ENCODE data around the gene PCGF2.
"Not testable (repeated sequence)": the region's sequence is repeated elsewhere in the genome, so short reads cannot be mapped to it uniquely, and the experiment has no call there.

The PCGF2 gene

GRCh38 chr17:38796451-38797157 is 48.5 kb upstream of the PCGF2 start:
- H3K4me2 ChIP-seq (ENCODE audit: low read depth, low read length, poor library complexity, severe bottlenecking) = no peak overlapping the region

DNA sequence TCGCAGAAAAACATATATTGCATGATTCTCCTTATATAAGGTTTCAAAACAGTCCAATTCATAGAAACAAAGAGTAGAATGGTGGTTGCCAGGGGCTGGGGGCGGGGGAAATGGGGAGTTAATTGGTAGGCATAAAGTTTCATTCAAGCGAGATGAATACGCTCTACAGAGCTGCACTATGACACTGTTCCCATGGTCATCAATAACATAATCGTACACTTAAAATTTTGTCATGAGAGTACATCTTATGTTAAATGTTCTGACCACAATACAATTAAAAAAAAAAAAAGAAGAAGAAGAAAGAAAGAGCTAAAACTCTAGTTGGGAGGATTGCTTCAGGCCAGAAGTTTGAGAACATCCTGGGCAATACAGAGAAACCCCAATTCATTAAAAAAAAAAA is 46.1 kb upstream of the PCGF2 start:
- Histone ChIP-seq H4K20me1 (ENCODE audit: low read depth, low read length) (no peaks in the 10 kb centered on the region), H3K79me2 (ENCODE audit: insufficient read depth, low read length) (peaks cover 48% of the 10 kb centered on the region)
- TF ChIP-seq, protein P1, sequence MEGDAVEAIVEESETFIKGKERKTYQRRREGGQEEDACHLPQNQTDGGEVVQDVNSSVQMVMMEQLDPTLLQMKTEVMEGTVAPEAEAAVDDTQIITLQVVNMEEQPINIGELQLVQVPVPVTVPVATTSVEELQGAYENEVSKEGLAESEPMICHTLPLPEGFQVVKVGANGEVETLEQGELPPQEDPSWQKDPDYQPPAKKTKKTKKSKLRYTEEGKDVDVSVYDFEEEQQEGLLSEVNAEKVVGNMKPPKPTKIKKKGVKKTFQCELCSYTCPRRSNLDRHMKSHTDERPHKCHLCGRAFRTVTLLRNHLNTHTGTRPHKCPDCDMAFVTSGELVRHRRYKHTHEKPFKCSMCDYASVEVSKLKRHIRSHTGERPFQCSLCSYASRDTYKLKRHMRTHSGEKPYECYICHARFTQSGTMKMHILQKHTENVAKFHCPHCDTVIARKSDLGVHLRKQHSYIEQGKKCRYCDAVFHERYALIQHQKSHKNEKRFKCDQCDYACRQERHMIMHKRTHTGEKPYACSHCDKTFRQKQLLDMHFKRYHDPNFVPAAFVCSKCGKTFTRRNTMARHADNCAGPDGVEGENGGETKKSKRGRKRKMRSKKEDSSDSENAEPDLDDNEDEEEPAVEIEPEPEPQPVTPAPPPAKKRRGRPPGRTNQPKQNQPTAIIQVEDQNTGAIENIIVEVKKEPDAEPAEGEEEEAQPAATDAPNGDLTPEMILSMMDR (IDR thresholded peaks at IDR 0.05; ENCODE audit: insufficient read depth, low read length, poor library complexity, severe bottlenecking) = no peak
- TF ChIP-seq EZH2phosphoT487 (conservative IDR thresholded peaks at IDR 0.05; ENCODE audit: low read length) = no peak

More at GRCh38 chr17:38796451-38797157, 48.5 kb upstream of the PCGF2 start:
- no peaks in the 10 kb centered on the region for H3K27me3 ChIP-seq (ENCODE audit: low read length)
- peaks cover 17% of the 10 kb centered on the region for H3F3A ChIP-seq (ENCODE audit: insufficient read depth)
- H3K79me2 ChIP-seq (ENCODE audit: insufficient read depth, low read length) = peaks cover 48% of the 10 kb centered on the region
- no peak overlapping the region for H3K27ac ChIP-seq (ENCODE audit: low read depth, low read length)
- H3K9ac ChIP-seq (ENCODE audit: low read length) = no peak overlapping the region
- no peaks in the 10 kb centered on the region for H4K20me1 ChIP-seq (ENCODE audit: low read depth, low read length)
- H2AFZ ChIP-seq (ENCODE audit: low read depth, low read length, severe bottlenecking) = no peak overlapping the region
- H3K9me3 ChIP-seq (ENCODE audit: insufficient read depth, low read length) = no peaks in the 10 kb centered on the region
- TF ChIP-seq, protein P1 (IDR thresholded peaks at IDR 0.05; ENCODE audit: insufficient read depth, low read length, poor library complexity, severe bottlenecking) = no peak
- TF ChIP-seq EZH2phosphoT487 (conservative IDR thresholded peaks at IDR 0.05; ENCODE audit: low read length) = no peak
- H3K36me3 ChIP-seq (ENCODE audit: low read length) = peaks cover 6% of the 10 kb centered on the region; the same call in 1 of the 2 replicates
- H3K9me2 ChIP-seq (replicated peaks; ENCODE audit: insufficient read depth, low read length) = no peaks in the 10 kb centered on the region
- no peak overlapping the region for H3K4me3 ChIP-seq (ENCODE audit: insufficient read depth, low read length, poor library complexity, severe bottlenecking)

DNA sequence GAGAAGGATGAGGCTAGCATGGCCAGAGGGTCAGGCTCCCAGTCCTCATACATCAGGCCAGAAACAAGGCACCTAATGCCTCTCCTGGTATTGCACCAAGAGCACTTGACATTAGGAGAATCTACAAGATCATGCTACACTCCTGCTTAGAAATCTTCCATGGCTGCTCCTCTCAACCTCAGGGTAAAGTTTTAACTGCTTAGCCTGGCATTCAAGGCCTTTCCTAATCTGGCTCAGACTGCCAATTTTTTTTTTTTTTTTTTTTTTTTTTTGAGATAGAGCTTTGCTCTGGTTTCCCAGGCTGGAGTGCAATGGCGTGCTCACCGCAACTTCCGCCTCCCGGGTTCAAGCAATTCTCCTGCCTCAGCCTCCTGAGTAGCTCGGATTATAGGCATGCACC is 43.0 kb upstream of the PCGF2 start:
- TF ChIP-seq EZH2phosphoT487 (conservative IDR thresholded peaks at IDR 0.05; ENCODE audit: low read length) = no peak
- TF ChIP-seq, protein P1 (IDR thresholded peaks at IDR 0.05; ENCODE audit: insufficient read depth, low read length, poor library complexity, severe bottlenecking) = no peak
- Histone ChIP-seq H3F3A (ENCODE audit: insufficient read depth) (no peaks in the 10 kb centered on the region), H4K20me1 (ENCODE audit: low read depth, low read length) (no peaks in the 10 kb centered on the region), H2AFZ (ENCODE audit: low read depth, low read length, severe bottlenecking) (no peak overlapping the region), H3K9me2 (replicated peaks; ENCODE audit: insufficient read depth, low read length) (no peaks in the 10 kb centered on the region), H3K9ac (ENCODE audit: low read length) (no peak overlapping the region), H3K27me3 (ENCODE audit: low read length) (no peaks in the 10 kb centered on the region), H3K36me3 (ENCODE audit: low read length) (no peaks in the 10 kb centered on the region), H3K27ac (ENCODE audit: low read depth, low read length) (no peak overlapping the region), H3K4me2 (ENCODE audit: low read depth, low read length, poor library complexity, severe bottlenecking) (no peak overlapping the region), H3K79me2 (ENCODE audit: insufficient read depth, low read length) (peaks cover 20% of the 10 kb centered on the region; the same call in 1 of the 2 replicates), H3K9me3 (ENCODE audit: insufficient read depth, low read length) (no peaks in the 10 kb centered on the region), H3K4me3 (ENCODE audit: insufficient read depth, low read length, poor library complexity, severe bottlenecking) (no peak overlapping the region)

More for the DNA sequence above, 46.1 kb upstream of the PCGF2 start:
- Histone ChIP-seq H3K27me3 (ENCODE audit: low read length) (no peaks in the 10 kb centered on the region), H3K4me3 (ENCODE audit: insufficient read depth, low read length, poor library complexity, severe bottlenecking) (no peak overlapping the region), H3K27ac (ENCODE audit: low read depth, low read length) (no peak overlapping the region), H3K36me3 (ENCODE audit: low read length) (no peaks in the 10 kb centered on the region), H3K9me2 (replicated peaks; ENCODE audit: insufficient read depth, low read length) (no peaks in the 10 kb centered on the region), H2AFZ (ENCODE audit: low read depth, low read length, severe bottlenecking) (no peak overlapping the region), H3K9ac (ENCODE audit: low read length) (no peak overlapping the region), H3K9me3 (ENCODE audit: insufficient read depth, low read length) (no peaks in the 10 kb centered on the region), H3F3A (ENCODE audit: insufficient read depth) (peaks cover 5% of the 10 kb centered on the region), H3K4me2 (ENCODE audit: low read depth, low read length, poor library complexity, severe bottlenecking) (no peak overlapping the region)

DNA sequence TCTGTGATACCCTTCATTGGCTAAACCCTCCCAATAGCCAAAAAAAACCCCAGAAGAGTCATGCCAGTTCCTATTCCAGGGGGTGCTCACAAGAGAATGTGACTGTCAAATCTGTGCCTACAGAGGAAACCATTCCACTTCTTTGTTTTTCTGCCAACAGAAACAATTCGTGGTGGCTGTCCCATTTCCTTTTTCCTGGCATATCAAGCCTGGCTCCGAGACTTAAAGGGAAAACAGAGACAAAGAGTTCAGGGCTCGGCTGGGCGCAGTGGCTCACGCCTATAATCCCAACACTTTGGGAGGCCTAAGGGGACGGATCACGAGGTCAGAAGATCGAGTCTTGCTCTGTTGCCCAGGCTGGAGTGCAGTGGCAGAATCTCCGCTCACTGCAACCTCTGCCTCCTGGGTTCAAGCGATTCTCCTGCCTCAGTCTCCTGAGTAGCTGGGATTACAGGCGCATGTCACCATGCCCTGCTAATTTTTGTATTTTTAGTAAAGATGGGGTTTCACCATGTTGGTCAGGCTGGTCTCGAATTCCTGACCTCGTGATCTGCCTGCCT is 42.1 kb upstream of the PCGF2 start:
- not testable (repeated sequence) for H3K27me3 ChIP-seq (ENCODE audit: low read length); H2AFZ ChIP-seq (ENCODE audit: low read depth, low read length, severe bottlenecking); H3K27ac ChIP-seq (ENCODE audit: low read depth, low read length); H3K4me2 ChIP-seq (ENCODE audit: low read depth, low read length, poor library complexity, severe bottlenecking); H3K36me3 ChIP-seq (ENCODE audit: low read length); H4K20me1 ChIP-seq (ENCODE audit: low read depth, low read length); H3K4me3 ChIP-seq (ENCODE audit: insufficient read depth, low read length, poor library complexity, severe bottlenecking); H3K9me2 ChIP-seq (replicated peaks; ENCODE audit: insufficient read depth, low read length); H3F3A ChIP-seq (ENCODE audit: insufficient read depth); H3K9ac ChIP-seq (ENCODE audit: low read length); H3K9me3 ChIP-seq (ENCODE audit: insufficient read depth, low read length)
- H3K79me2 ChIP-seq (ENCODE audit: insufficient read depth, low read length) = peaks cover 12% of the 10 kb centered on the region; the same call in 1 of the 2 replicates
